Astrocyte (in vitro differentiated cells and primary cell): ENCODE results near the gene EYA2. TPM values are rescaled to one million over a fixed set of nuclear protein-coding genes. Genes with fewer than 3 reads are reported as not detected.

Experiments used
- DNase-seq: peaks from one replicate; pipeline ENCODE4 v3.0.0-alpha.2; 2010; ENCODE audit warnings: low read depth
- FAIRE-seq: peaks from 2 replicates; lab custom pipeline; 2011; peaks lifted over from hg19 to GRCh38; lab: Jason Lieb, UNC
- H2AFZ ChIP-seq: 2 replicates; pipeline ENCODE4 v1.6.0; 2012; ENCODE audit warnings: low read depth, low read length, inconsistent platforms
- H3K27ac ChIP-seq: 2 replicates; pipeline ENCODE4 v1.5.1; 2011; ENCODE audit warnings: low read depth, low read length, inconsistent platforms
- H3K27me3 ChIP-seq: 2 replicates; pipeline ENCODE4 v1.6.0; 2011; ENCODE audit warnings: low read length, inconsistent platforms; ENCODE audit not compliant: insufficient read depth
- H3K36me3 ChIP-seq: 2 replicates; pipeline ENCODE4 v1.5.1; 2011; ENCODE audit warnings: low read length, inconsistent platforms; ENCODE audit not compliant: insufficient read depth
- H3K4me1 ChIP-seq: 2 replicates; pipeline ENCODE4 v1.5.1; 2011; ENCODE audit warnings: low read length, inconsistent platforms; ENCODE audit not compliant: insufficient read depth
- H3K4me2 ChIP-seq: 2 replicates; pipeline ENCODE4 v1.6.0; 2012; ENCODE audit warnings: low read length, inconsistent platforms
- H3K4me3 ChIP-seq: 2 replicates; pipeline ENCODE4 v1.5.1; 2011; ENCODE audit warnings: low read depth, mild to moderate bottlenecking, low read length, inconsistent platforms; ENCODE audit not compliant: insufficient read depth
- H3K79me2 ChIP-seq: 2 replicates; pipeline ENCODE4 v1.6.0; 2012; ENCODE audit warnings: mild to moderate bottlenecking, low read length, inconsistent platforms; ENCODE audit not compliant: insufficient read depth
- H3K9ac ChIP-seq: 2 replicates; pipeline ENCODE4 v1.6.0; 2012; ENCODE audit warnings: mild to moderate bottlenecking, low read length, inconsistent platforms
- H3K9me3 ChIP-seq: 2 replicates; pipeline ENCODE4 v1.5.1; 2012; ENCODE audit warnings: low read depth, mild to moderate bottlenecking, low read length, inconsistent platforms; ENCODE audit not compliant: insufficient read depth
- H4K20me1 ChIP-seq: 2 replicates; pipeline ENCODE4 v1.6.0; 2012; ENCODE audit warnings: low read length, inconsistent platforms; ENCODE audit not compliant: insufficient read depth
- H3K27ac Mint-ChIP-seq: one replicate; pipeline ENCODE4 v1.8.0; 2021; ENCODE audit warnings: mild to moderate bottlenecking, mixed read lengths; ENCODE audit not compliant: unreplicated experiment
- H3K27me3 Mint-ChIP-seq: one replicate; pipeline ENCODE4 v1.8.0; 2021; ENCODE audit warnings: low read depth, mixed read lengths; ENCODE audit not compliant: unreplicated experiment
- H3K36me3 Mint-ChIP-seq: one replicate; pipeline ENCODE4 v1.8.0; 2021; ENCODE audit warnings: low read depth, mixed read lengths; ENCODE audit not compliant: unreplicated experiment
- H3K4me1 Mint-ChIP-seq: one replicate; pipeline ENCODE4 v1.8.0; 2021; ENCODE audit warnings: low read depth, mixed read lengths; ENCODE audit not compliant: unreplicated experiment
- H3K4me3 Mint-ChIP-seq: one replicate; pipeline ENCODE4 v1.8.0; 2021; ENCODE audit warnings: mild to moderate bottlenecking, moderate library complexity, mixed read lengths; ENCODE audit not compliant: unreplicated experiment
- H3K9me3 Mint-ChIP-seq: one replicate; pipeline ENCODE4 v1.8.0; 2021; ENCODE audit warnings: mild to moderate bottlenecking, mixed read lengths; ENCODE audit not compliant: unreplicated experiment
- CTCF ChIP-seq: IDR thresholded peaks from 2 replicates; pipeline ENCODE4 v1.5.1; 2011; ENCODE audit warnings: low read depth, mild to moderate bottlenecking, inconsistent platforms, low read length, moderate library complexity; ENCODE audit not compliant: insufficient read depth
- EZH2 ChIP-seq: IDR thresholded peaks from 2 replicates; pipeline ENCODE4 v1.6.1; 2012; ENCODE audit warnings: mild to moderate bottlenecking, low read length, inconsistent platforms; ENCODE audit not compliant: insufficient read depth
- total RNA-seq: library from RNA; stranded (reverse); gene quantifications from 2 replicates; pipeline ENCODE4 v1.2.1, GENCODE V29; 2021

The EYA2 gene
- total RNA-seq, 1 donor from 2014 or later: 1.5 TPM

- Histone ChIP-seq H3K4me2 (no peak overlapping the region), H3K9me3 (peaks cover 6% of the 10 kb centered on the region), H4K20me1 (no peaks in the 10 kb centered on the region), H3K4me1 (no peaks in the 10 kb centered on the region), H3K36me3 (no peaks in the 10 kb centered on the region), H3K4me3 (no peak overlapping the region), H3K27me3 (peaks cover 7% of the 10 kb centered on the region), H3K79me2 (no peaks in the 10 kb centered on the region), H2AFZ (no peak overlapping the region), H3K27ac (no peak overlapping the region), H3K9ac (no peak overlapping the region)
- Mint-ChIP-seq H3K27me3 (peaks cover 16% of the 10 kb centered on the region), H3K36me3 (peaks cover 6% of the 10 kb centered on the region), H3K4me1 (no peaks in the 10 kb centered on the region), H3K4me3 (no peak overlapping the region), H3K9me3 (peaks cover 24% of the 10 kb centered on the region), H3K27ac (no peak overlapping the region)
- DNase-seq (no peak), FAIRE-seq (no peak)
- TF ChIP-seq CTCF (no peak), EZH2 (no peak)
Measured at GRCh38 chr20:47043086-47043485, 148.4 kb downstream of the EYA2 start.

- H3K36me3 ChIP-seq: no peaks in the 10 kb centered on the region
- H2AFZ ChIP-seq: no peak overlapping the region
- no peaks in the 10 kb centered on the region for H4K20me1 ChIP-seq
- H3K4me3 ChIP-seq: no peak overlapping the region
- Mint-ChIP-seq H3K27ac (no peak overlapping the region), H3K27me3 (peaks cover 22% of the 10 kb centered on the region), H3K36me3 (peaks cover 6% of the 10 kb centered on the region), H3K4me3 (no peak overlapping the region), H3K4me1 (no peaks in the 10 kb centered on the region), H3K9me3 (peaks cover 27% of the 10 kb centered on the region)
- H3K9ac ChIP-seq: no peak overlapping the region
- FAIRE-seq (no peak), DNase-seq (no peak)
- no peak overlapping the region for H3K27ac ChIP-seq
- H3K4me1 ChIP-seq: no peaks in the 10 kb centered on the region
- peaks cover 6% of the 10 kb centered on the region for H3K9me3 ChIP-seq
- no peaks in the 10 kb centered on the region for H3K79me2 ChIP-seq
- TF ChIP-seq EZH2 (no peak), CTCF (no peak)
- no peak overlapping the region for H3K4me2 ChIP-seq
- peaks cover 5% of the 10 kb centered on the region for H3K27me3 ChIP-seq
Measured at GRCh38 chr20:47044938-47045337, 150.3 kb downstream of the EYA2 start.

GRCh38 chr20:47048054-47048453, 153.4 kb downstream of the EYA2 start:
- no peaks in the 10 kb centered on the region for H3K4me1 ChIP-seq
- no peaks in the 10 kb centered on the region for H4K20me1 ChIP-seq
- H3K36me3 ChIP-seq: no peaks in the 10 kb centered on the region
- no peak overlapping the region for H3K9ac ChIP-seq
- Mint-ChIP-seq H3K27ac (no peak overlapping the region), H3K27me3 (peaks cover 34% of the 10 kb centered on the region), H3K4me3 (no peak overlapping the region), H3K36me3 (peaks cover 4% of the 10 kb centered on the region), H3K4me1 (no peaks in the 10 kb centered on the region), H3K9me3 (peaks cover 26% of the 10 kb centered on the region)
- no peak overlapping the region for H3K4me3 ChIP-seq
- no peaks in the 10 kb centered on the region for H3K79me2 ChIP-seq
- H3K9me3 ChIP-seq: peaks cover 3% of the 10 kb centered on the region
- TF ChIP-seq CTCF: no peak
- TF ChIP-seq EZH2: no peak
- no peak overlapping the region for H3K4me2 ChIP-seq
- no peak overlapping the region for H3K27ac ChIP-seq
- DNase-seq (no peak), FAIRE-seq (no peak)
- peaks cover 15% of the 10 kb centered on the region for H3K27me3 ChIP-seq
- no peak overlapping the region for H2AFZ ChIP-seq
